Cardiac fibroblast (primary cell): ENCODE results near the gene FBXW5.

Source experiments
- DNase-seq, 2 donors: peaks; one replicate each; pipeline versions ENCODE4 v3.0.0 to v3.0.0-alpha.2; 2010; ENCODE audit warnings: low read depth in 2 of 2
- H3K4me3 ChIP-seq, 2 donors: replicated peaks in 1 of 2; 1 replicate in 1 of 2; 2 replicates in 1 of 2; pipeline ENCODE4 v1.5.1; 2011; ENCODE audit warnings: low read depth in 2 of 2, low read length in 2 of 2, mild to moderate bottlenecking in 2 of 2, moderate library complexity in 1 of 2
- CTCF ChIP-seq: IDR thresholded peaks from one replicate; pipeline ENCODE4 v1.5.1; 2011; ENCODE audit warnings: low read depth, mild to moderate bottlenecking, low read length, inconsistent platforms

Gene FBXW5

DNA sequence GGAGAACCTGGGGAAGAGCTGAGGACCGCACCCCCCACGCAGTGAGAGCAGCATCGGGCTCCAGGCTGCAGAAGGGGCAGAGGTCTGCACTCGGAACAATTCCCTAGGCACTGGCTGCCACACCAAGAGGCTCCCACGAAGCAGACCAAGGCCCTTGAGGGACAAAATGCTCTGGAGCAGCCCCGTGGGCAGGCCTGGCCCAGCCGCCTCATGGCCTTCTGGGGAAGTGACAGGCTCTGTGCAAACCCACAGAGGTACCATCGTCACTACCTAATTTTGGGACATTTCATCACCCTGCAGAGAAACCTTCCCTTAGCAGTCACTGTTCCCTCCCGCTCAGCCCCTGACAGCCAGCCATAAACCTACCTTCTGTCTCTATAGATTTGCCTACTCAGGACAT lies 15.9 kb downstream of the FBXW5 start:
- TF ChIP-seq CTCF = no peak
- H3K4me3 ChIP-seq = no peak overlapping the region
- no peak for DNase-seq

- no peak overlapping the region for H3K4me3 ChIP-seq
- no peak for TF ChIP-seq CTCF
- peak; percentile 29 to 55 for DNase-seq
Measured at GRCh38 chr9:136927343-136928271, 16.9 kb downstream of the FBXW5 start.

DNA sequence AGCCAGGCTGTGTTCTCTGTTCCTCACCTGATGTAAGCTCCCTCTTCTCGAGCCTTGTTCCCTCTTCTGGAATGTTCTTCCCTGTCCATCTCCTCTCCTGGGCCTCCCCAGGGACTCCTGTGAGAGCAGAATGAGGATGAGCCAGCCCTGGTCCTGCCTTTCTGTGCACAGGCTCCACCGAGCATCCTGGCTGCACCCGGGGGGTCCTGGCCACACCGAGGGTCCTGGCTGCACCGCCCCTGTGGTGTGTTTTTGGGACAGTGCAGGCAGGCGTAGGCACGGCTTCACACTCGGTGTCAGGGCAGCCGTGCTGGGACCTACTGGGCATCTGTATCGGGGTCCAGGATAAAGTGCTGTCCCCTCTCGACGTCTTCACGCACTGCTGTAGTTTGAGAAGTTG lies 17.8 kb downstream of the FBXW5 start:
- no peak for DNase-seq
- H3K4me3 ChIP-seq = no peak overlapping the region
- no peak for TF ChIP-seq CTCF

DNA sequence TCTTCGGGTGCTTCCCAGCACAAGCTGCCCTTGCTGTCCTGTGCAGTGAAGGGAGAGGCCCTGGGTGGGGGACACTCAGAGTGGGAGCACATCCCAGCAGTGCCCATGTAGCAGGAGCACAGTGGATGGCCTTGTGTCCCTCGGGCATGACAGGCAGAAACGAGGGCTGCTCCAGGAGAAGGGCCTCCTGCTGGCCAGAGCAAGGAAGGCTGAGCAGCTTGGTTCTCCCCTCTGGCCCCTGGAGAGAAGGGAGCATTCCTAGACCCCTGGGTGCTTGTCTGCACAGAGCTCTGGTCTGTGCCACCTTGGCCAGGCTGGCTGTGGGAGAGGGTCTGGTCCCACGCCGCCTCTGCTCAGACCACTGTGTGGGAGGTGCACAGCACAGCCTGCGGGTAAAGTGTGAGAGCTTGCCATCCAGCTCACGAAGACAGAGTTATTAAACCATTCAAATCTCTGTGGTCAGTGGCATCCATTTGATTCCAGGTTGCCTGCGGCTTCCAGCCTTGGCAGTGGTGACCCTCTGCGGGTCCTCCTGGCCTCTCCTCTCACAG lies 18.3 kb downstream of the FBXW5 start:
- H3K4me3 ChIP-seq = no peak overlapping the region
- DNase-seq = no peak
- no peak for TF ChIP-seq CTCF

GRCh38 chr9:136925414-136926153 lies 19.0 kb downstream of the FBXW5 start:
- H3K4me3 ChIP-seq = no peak overlapping the region
- no peak for TF ChIP-seq CTCF
- DNase-seq = no peak

GRCh38 chr9:136923881-136924280 lies 20.7 kb downstream of the FBXW5 start:
- no peak for DNase-seq
- H3K4me3 ChIP-seq = no peak overlapping the region
- no peak for TF ChIP-seq CTCF
